Motor neuron (in vitro differentiated cells): ENCODE data around the gene TRIM25. TPM values are rescaled to one million over a fixed set of nuclear protein-coding genes. Genes with fewer than 3 reads are reported as not detected.

Experiments used
- ATAC-seq, 8 experiments: fragments of 200-7000 bp; cut with Tn5 transposase; replicated peaks in 6 of 8; 2 replicates each; pipeline ENCODE4 v1.8.0; 2021; ENCODE audit warnings: mild to moderate bottlenecking in 8 of 8, moderate library complexity in 8 of 8
- H3K27ac ChIP-seq, 2 donors: fragments of 250-450 bp; sonication (Bioruptor Pico); 2 replicates each; pipeline ENCODE4 v1.9.0; 2021; ENCODE audit warnings: antibody characterized with exemption in 2 of 2, mild to moderate bottlenecking in 2 of 2, moderate library complexity in 1 of 2
- H3K4me1 ChIP-seq, 2 donors: fragments of 250-450 bp; sonication (Bioruptor Pico); replicated peaks in 1 of 2; 2 replicates each; pipeline ENCODE4 v1.6.1; 2021; ENCODE audit warnings: antibody characterized with exemption in 2 of 2, mild to moderate bottlenecking in 2 of 2, moderate library complexity in 1 of 2
- H3K4me3 ChIP-seq, 5 donors: fragments of 250-450 bp; sonication (Bioruptor Pico); 2 replicates each; pipeline ENCODE4 v1.9.0; 2021; ENCODE audit warnings: antibody characterized with exemption in 5 of 5, mild to moderate bottlenecking in 5 of 5, moderate library complexity in 4 of 5
- WGBS, 10 experiments: fragments of 450-650 bp; shearing (Covaris generic); methylation state at CpG; one replicate each; pipeline ENCODE4 v1.0.0; 2022; 5-methylcytosine and 5-hydroxymethylcytosine counted together
- in situ Hi-C, 9 experiments: fragments of 400-800 bp; cut with MboI; loops; one replicate each; pipeline ENCODE4 v1.15.0; 2021; ENCODE audit warnings: low sequenced_read_pairs in 9 of 9, low pct_unique_long_range_greater_than_20kb in 2 of 9; ENCODE audit not compliant: unreplicated experiment in 9 of 9
- total RNA-seq, 8 experiments: library from RNA; unstranded; fragments of 300-600 nt; gene quantifications; 2 replicates each; pipeline versions ENCODE4 v1.2.3 to v1.2.4, GENCODE V29; 2022

TRIM25 gene
- total RNA-seq, 8 experiments from 2014 or later: 2.5 to 77.7 (median 15.7) TPM

DNA sequence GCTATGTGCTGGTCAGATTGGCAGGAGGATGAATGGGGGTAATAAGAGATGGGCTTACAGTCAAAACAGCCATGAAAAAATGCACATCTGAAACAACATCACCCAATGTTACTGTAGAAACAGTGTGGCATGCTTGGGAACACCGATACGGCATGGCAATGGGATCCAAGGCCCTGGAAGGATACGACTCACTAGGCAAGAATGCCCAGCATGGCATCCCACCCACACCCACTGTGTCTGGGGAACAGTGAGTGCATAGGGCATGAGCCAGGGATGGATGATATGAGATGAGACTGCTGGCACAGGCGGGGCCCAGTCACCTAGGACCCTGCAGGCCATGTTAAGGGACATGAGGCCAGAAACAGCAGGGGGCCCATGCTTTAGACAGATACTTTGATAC, 11.5 kb downstream of the TRIM25 start:
- in situ Hi-C loops: no loop called here
- no peak overlapping the region for H3K27ac ChIP-seq
- 65 to 100% (median 85%) methylated on average over 1 to 2 of the region's 4 CpGs; no CpG with 5 or more reads in 6 of the 10 experiments for whole genome bisulfite sequencing, 10 experiments
- ATAC-seq: peak in 1 of 8 experiments; percentile 61
- H3K4me1 ChIP-seq: peaks cover 0 to 3% of the 10 kb centered on the region in 2 donors
- no peak overlapping the region for H3K4me3 ChIP-seq

DNA sequence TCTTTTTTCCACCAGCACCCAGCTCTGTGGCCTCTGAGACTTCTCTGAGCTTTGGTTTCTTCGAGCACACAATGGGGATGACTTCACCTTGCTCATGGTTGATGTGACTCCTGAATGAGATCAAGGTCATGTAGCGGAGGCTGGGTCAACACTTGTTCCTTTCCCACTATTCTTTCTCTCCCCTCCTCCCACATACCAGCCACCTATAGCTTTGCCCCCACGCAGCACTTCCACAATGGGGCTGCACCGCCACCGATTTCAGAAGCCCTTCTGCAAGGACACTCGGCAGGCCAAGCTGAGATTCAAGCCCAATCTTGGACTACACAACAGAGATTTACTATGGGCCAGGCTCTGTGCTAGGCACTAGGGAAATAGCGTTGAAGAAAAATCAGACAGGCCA, 14.4 kb downstream of the TRIM25 start:
- WGBS, 10 experiments: 79 to 100% (median 91%) methylated on average over 1 to 7 of the region's 7 CpGs; no CpG with 5 or more reads in 1 of the 10 experiments
- in situ Hi-C loops: no loop called here

GRCh38 chr17:56898874-56899273, 15.0 kb downstream of the TRIM25 start:
- Histone ChIP-seq H3K27ac (no peak overlapping the region), H3K4me3 (no peak overlapping the region), H3K4me1 (peaks cover 0 to 3% of the 10 kb centered on the region in 2 donors)
- WGBS, 10 experiments: 66 to 100% (median 90%) methylated on average over 1 to 7 of the region's 9 CpGs; no CpG with 5 or more reads in 5 of the 10 experiments
- in situ Hi-C loops: no loop called here
- peak in 2 of 8 experiments; percentile 41 to 72 for ATAC-seq

More for the DNA sequence above, 14.4 kb downstream of the TRIM25 start:
- ATAC-seq: no peak
- Histone ChIP-seq H3K4me3 (no peak overlapping the region), H3K27ac (no peak overlapping the region), H3K4me1 (peaks cover 0 to 3% of the 10 kb centered on the region in 2 donors)

DNA sequence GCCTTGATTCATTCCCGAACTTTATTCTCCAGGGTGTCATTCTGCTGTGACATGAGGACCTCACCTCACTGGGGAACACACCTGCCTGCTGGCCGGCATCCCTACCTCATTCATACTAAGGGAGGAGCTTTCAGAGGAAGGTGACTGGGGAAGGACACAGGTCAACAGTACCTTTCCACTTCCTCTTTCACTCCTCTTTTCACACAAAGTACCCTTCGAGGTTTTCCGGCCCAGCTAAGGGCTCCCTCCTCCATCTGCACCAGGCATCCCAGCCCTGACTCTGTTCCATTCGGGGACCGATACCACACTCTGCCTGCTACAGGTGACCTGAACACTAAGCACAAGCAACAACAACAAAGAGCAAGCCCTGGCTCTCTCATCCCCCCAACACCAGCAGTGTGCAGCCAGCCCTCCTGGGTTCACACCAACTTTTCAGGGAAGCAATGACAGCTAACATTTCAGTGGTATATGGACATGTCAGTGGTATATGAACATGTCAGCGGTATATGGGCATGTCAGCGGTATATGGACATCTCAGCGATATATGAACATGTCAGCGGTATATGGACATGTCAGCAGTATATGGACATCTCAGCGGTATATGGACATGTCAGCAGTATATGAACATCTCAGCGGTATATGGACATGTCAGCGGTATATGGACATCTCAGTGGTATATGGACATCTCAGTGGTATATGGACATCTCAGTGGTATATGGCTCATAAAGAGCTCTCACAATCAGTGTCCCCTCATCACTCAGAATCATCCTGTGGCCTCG, 16.0 kb downstream of the TRIM25 start:
- WGBS, 10 experiments: 91 to 100% (median 100%) methylated on average over 1 to 9 of the region's 14 CpGs; no CpG with 5 or more reads in 1 of the 10 experiments
- H3K4me1 ChIP-seq: peaks cover 0 to 3% of the 10 kb centered on the region in 2 donors
- no peak overlapping the region for H3K27ac ChIP-seq
- no peak overlapping the region for H3K4me3 ChIP-seq
- ATAC-seq: no peak
- in situ Hi-C loops: no loop called here

DNA sequence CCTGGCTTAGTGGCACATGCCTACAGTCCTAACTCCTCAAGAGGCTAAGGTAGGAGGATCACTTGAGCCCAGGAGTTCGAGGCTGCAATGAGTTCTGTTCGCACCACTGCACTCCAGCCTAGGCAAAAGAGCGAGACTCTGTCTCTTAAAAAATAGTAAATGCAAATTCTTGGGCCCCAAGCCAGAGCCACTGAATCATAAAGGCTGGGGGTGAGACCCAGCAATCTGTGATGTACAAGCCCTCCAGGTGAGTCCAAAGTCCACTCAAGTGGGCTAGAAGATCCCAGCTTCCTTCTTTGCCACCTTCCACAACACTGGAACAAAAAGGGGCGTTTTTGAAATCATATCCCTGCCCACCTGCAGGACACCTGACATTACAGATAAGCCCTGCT, 16.9 kb downstream of the TRIM25 start:
- Histone ChIP-seq H3K27ac (no peak overlapping the region), H3K4me1 (peaks cover 0 to 3% of the 10 kb centered on the region in 2 donors), H3K4me3 (no peak overlapping the region)
- 78 to 100% (median 95%) methylated on average over 1 to 4 of the region's 4 CpGs; no CpG with 5 or more reads in 6 of the 10 experiments for WGBS, 10 experiments
- no peak for ATAC-seq
- in situ Hi-C loops: no loop called here

GRCh38 chr17:56896217-56896967, 17.5 kb downstream of the TRIM25 start:
- peaks cover 0 to 3% of the 10 kb centered on the region in 2 donors for H3K4me1 ChIP-seq
- no peak overlapping the region for H3K4me3 ChIP-seq
- 67 to 88% (median 81%) methylated on average over 1 to 3 of the region's 3 CpGs for WGBS, 10 experiments
- H3K27ac ChIP-seq: no peak overlapping the region
- in situ Hi-C loops: no loop called here
- no peak for ATAC-seq

GRCh38 chr17:56894859-56895455, 18.9 kb downstream of the TRIM25 start:
- Histone ChIP-seq H3K4me1 (peaks cover 0 to 3% of the 10 kb centered on the region in 2 donors), H3K4me3 (no peak overlapping the region), H3K27ac (no peak overlapping the region)
- ATAC-seq: no peak
- in situ Hi-C loops: no loop called here
- 83 to 95% (median 90%) methylated on average over 2 to 12 of the region's 20 CpGs; no CpG with 5 or more reads in 5 of the 10 experiments for WGBS, 10 experiments

GRCh38 chr17:56893503-56893902, 20.3 kb downstream of the TRIM25 start:
- WGBS, 10 experiments: 73 to 100% (median 81%) methylated on average over 1 to 6 of the region's 7 CpGs; no CpG with 5 or more reads in 6 of the 10 experiments
- Histone ChIP-seq H3K27ac (no peak overlapping the region), H3K4me1 (no peaks in the 10 kb centered on the region), H3K4me3 (no peak overlapping the region)
- in situ Hi-C loops: no loop called here
- ATAC-seq: no peak

DNA sequence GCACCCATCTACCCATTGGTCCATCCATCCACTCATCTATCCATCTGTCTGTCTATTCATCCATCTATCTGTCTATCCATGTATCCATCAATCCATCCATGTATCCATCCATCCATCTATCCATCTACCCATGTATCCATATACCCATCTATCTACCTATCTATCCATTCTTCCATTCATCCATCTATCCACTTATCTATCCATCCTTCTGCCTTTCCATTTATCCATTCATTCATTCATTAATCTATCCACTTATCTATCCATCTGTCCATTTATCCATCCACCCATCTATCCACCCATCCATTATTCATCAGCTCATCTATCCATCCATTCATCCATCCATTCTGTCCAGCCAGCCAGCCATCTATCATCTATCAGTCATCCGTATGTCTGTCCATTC, 21.5 kb downstream of the TRIM25 start:
- Histone ChIP-seq H3K27ac (no peak overlapping the region), H3K4me1 (no peaks in the 10 kb centered on the region), H3K4me3 (no peak overlapping the region)
- 100% methylated on average over 1 of the region's 1 CpG; no CpG with 5 or more reads in 4 of the 10 experiments for WGBS, 10 experiments
- ATAC-seq: no peak
- in situ Hi-C loops: no loop called here

DNA sequence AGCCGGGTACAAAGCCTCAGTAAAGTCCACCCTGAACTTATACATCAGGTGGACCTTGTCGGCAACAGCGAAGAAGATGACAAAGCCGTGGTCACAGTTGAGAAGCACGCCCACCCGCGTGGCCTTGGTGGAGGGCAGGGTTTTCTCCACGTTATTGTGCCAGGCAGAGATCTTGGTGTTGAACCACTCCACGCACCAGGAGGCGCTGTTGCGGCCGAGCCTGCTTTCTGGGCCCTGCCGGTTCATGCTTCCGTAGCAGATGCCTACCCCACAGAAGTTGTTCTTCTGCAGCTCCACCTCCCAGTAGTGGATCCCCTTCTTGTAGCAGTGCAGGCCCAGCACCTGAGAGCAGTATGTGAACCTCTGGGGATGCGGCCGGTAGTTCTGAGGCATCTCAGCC, 22.1 kb downstream of the TRIM25 start:
- peak in 1 of 8 experiments; percentile 31 for ATAC-seq
- WGBS, 10 experiments: 50 to 100% (median 100%) methylated on average over 1 to 10 of the region's 16 CpGs; no CpG with 5 or more reads in 5 of the 10 experiments

DNA sequence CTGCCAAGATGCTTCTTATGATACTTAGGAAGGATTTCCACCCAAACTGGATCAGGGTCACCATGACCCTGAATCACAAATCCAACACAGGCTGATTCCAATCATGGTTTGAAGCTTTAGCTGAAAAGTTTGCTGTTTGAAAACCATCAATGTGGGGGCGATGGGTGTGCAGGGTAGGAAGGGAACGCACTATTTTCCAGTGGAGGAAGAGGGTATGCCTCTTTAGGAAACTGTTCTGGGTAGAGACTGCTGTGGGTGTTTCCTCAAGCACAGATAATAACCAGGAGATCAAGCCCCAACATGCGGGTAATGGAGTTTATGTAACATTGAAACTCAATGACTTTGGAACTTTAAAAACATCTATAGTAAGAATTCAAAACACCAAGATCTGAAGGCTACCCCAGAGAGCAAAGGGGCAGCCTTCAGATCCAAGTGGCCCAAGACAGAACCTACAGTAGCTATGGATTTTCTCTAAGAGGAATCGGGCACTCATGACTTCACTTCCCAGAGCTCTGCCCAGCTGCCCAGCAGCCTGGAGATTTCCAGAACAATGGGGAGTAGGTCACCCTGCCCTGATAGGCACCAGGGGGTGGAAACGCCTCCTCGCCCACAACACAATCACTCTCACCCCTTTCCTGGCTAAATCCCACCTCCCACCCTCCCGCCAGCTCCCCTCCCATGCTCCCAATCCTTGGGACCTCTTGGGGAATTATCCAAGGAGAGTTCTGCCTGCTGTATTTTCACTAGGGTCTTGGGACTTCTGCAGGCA, 22.8 kb downstream of the TRIM25 start:
- Histone ChIP-seq H3K4me1 (no peaks in the 10 kb centered on the region), H3K4me3 (no peak overlapping the region), H3K27ac (no peak overlapping the region)
- no peak for ATAC-seq
- in situ Hi-C loops: no loop called here
- WGBS, 10 experiments: 58 to 100% (median 100%) methylated on average over 1 to 3 of the region's 7 CpGs; no CpG with 5 or more reads in 3 of the 10 experiments

More for the DNA sequence above, 22.1 kb downstream of the TRIM25 start:
- in situ Hi-C loops: no loop called here
- no peak overlapping the region for H3K4me3 ChIP-seq
- no peaks in the 10 kb centered on the region for H3K4me1 ChIP-seq
- no peak overlapping the region for H3K27ac ChIP-seq

DNA sequence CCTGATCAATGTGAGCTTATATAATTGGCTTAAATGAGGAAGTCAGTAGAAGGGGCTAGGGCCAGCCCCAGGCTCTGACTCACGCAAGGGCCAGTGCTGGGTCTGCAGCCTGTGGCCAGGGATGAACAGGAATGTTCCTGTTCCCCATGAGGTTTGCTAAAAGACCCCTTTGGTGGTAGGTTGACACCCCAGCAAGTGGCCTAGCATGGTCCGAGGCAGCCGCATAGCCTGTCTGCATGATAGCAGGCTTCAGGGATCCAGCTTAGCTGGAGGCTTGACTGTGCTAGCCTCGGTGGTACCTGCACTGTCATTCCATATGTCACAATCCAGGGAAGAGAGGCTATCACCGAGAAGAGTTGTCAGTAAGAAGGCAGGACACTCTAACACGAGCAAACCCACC, 23.5 kb downstream of the TRIM25 start:
- ATAC-seq: no peak
- in situ Hi-C loops: no loop called here
- WGBS, 10 experiments: 80 to 100% (median 90%) methylated on average over 1 to 3 of the region's 6 CpGs; no CpG with 5 or more reads in 3 of the 10 experiments

More for the DNA sequence above, 23.5 kb downstream of the TRIM25 start:
- Histone ChIP-seq H3K4me1 (peaks cover 5 to 6% of the 10 kb centered on the region in 2 donors), H3K4me3 (no peak overlapping the region), H3K27ac (no peak overlapping the region)
